Vagina (tissue), 2 donors: ENCODE results near the gene FATE1.

Source experiments
- POLR2AphosphoS5 ChIP-seq, 2 donors: sonication (generic); formaldehyde crosslinking; IDR thresholded peaks; one replicate each; pipeline ENCODE4 v1.9.0; 2017; ENCODE audit warnings: antibody characterized with exemption in 2 of 2, mild to moderate bottlenecking in 2 of 2, low read depth in 1 of 2; ENCODE audit not compliant: insufficient read depth in 1 of 2
- TF ChIP-seq, protein P1 (sequence below), 3 experiments: fragments of 450-650 bp in 2 of 3; fragments of 200-600 bp in 1 of 3; sonication (generic) in 1 of 3; IDR thresholded peaks; one replicate each; pipeline ENCODE4 v1.5.1; 2017 to 2019; ENCODE audit warnings: antibody characterized with exemption in 3 of 3, mild to moderate bottlenecking in 2 of 3, moderate library complexity in 2 of 3

DNA sequence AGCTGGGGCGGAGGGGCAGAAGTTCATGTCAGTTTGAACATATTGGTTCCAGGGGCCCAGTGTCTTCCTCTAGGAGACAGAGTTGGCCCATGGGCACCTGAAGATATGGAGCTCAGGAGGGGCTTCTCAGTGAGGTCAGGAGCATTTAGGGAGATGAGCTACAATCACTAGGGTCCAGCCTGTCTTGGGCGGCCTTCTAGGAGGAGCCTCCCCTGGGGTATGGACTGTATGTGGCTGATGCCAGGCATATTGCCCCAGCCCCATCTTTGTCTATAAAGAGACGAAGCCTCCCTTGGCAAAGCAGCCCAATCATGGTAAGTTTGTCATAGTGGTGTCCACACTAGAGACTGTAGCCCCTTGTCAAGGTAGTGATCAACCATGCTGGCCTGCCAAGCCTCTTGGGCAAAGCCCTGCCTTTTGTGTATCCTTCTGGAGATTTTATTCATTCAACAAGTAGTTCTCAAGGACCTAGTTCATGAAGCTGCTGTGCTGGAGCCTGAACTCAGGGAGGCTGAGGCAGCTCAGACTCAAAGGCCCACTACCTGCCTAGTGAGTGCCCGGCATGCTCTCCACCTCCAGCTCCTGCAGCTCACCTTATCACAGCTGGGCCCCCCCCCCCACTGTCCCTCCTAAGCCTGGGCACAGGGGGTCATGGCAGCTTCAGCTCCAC lies 13.4 kb downstream of the FATE1 start:
- TF ChIP-seq, protein P1, sequence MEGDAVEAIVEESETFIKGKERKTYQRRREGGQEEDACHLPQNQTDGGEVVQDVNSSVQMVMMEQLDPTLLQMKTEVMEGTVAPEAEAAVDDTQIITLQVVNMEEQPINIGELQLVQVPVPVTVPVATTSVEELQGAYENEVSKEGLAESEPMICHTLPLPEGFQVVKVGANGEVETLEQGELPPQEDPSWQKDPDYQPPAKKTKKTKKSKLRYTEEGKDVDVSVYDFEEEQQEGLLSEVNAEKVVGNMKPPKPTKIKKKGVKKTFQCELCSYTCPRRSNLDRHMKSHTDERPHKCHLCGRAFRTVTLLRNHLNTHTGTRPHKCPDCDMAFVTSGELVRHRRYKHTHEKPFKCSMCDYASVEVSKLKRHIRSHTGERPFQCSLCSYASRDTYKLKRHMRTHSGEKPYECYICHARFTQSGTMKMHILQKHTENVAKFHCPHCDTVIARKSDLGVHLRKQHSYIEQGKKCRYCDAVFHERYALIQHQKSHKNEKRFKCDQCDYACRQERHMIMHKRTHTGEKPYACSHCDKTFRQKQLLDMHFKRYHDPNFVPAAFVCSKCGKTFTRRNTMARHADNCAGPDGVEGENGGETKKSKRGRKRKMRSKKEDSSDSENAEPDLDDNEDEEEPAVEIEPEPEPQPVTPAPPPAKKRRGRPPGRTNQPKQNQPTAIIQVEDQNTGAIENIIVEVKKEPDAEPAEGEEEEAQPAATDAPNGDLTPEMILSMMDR (IDR thresholded peaks at IDR 0.05) = no peak
- TF ChIP-seq POLR2AphosphoS5 (IDR thresholded peaks at IDR 0.05; ENCODE audit: insufficient read depth in 1 of 2, low read depth in 1 of 2) = no peak
